NCI-H1694 (cell line): Measurements from ENCODE around the gene A1BG.
A peak's percentile ranks its signal among the peaks of the same experiment; 100 is the strongest.
"Not testable (repeated sequence)": the region's sequence is repeated elsewhere in the genome, so short reads cannot be mapped to it uniquely, and the experiment has no call there.

ENCODE experiments used
- DNase-seq: peaks from one replicate; lab custom pipeline; 2025; lab: John Stamatoyannopoulos, UW

The A1BG gene

DNA sequence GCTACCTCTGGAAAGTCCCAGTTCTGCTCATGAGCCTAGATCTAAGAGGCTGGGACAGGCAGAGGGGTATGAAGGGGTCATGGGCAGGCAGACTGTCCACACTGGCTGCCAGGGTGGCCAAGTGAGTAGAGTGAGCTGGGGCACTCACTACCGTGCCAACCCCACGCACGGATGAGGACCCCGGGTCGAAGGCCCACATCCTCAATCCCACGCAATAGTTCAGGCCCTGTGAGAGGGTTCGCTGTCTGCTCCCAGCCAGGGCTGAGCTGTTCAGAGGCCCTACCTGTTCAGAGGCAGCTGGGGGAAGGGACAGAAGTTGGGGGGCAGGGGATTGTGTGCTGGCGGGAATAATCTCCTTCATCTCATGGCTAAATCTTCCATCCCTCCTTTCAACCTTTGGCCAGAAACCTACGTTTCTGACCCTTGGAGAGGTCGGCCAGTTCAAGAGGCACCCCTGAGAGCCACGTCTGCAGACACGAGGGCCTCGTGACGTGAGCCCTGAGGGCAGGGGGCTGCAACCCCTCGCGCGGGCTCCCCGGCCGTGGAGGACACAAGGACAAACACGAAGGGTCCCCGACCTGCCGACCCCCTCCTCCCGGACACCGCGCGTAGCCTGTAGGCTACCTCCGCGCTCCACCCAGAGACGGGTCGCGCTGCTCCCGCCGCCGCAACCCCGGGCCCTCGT is 32.7 kb upstream of the A1BG start:
- no peak for DNase-seq

DNA sequence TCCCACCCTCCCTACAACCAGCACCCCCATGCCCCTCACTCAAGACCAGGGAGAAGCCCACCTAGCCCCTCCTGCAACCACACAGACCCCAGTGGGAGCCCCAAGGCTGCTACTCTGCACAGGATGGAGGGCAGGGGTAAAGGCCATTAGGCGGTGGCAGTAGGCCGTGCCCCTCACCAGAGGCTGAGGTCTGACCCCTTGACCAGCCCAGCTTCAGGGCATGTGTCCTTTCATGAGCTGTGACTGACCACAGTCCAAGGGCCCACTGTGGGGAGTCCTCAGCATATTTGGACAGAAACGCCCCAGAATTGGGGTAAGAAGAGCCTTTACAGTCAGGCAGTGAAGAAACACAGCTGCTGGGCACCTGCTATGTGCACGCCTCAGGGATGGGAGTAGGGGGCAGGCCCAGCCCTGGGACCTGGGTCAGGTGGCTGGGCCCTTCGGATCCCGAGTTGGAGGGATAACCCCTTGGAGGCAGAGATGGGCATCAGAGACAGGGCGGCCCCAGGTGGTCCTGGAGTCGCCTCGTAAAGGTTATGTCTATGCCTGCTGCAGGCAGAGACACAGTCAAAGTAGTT is 32.1 kb upstream of the A1BG start:
- no peak for DNase-seq

DNA sequence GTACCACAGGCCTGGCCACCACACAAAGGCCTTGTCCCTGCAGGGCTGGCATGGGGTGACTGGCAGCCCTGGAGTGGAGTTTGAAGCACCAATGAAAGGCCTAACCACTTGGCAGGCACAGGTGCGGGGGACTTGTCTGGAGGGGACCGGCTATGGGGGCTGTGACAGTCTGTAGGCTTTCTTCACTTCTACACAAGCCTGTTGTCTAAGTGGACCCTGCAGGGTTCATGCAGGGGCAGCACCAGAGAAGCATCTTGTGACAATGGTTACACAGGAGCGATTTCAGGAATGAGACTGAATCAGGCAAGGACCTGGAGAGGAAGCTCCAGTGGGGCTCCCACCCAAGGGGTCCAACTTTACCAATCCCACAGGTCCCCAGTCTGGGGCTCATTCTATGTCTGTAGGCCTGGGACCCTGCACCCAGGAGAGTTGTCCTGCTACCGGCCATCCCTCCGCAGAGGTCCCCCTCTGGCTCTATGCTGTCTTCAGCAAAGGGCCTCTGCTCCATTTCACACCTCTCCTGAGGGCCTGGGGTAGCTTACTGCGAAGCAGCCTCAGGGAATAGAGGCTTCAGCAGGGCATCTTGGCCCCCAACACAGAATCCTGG is 29.8 kb upstream of the A1BG start:
- no peak for DNase-seq

DNA sequence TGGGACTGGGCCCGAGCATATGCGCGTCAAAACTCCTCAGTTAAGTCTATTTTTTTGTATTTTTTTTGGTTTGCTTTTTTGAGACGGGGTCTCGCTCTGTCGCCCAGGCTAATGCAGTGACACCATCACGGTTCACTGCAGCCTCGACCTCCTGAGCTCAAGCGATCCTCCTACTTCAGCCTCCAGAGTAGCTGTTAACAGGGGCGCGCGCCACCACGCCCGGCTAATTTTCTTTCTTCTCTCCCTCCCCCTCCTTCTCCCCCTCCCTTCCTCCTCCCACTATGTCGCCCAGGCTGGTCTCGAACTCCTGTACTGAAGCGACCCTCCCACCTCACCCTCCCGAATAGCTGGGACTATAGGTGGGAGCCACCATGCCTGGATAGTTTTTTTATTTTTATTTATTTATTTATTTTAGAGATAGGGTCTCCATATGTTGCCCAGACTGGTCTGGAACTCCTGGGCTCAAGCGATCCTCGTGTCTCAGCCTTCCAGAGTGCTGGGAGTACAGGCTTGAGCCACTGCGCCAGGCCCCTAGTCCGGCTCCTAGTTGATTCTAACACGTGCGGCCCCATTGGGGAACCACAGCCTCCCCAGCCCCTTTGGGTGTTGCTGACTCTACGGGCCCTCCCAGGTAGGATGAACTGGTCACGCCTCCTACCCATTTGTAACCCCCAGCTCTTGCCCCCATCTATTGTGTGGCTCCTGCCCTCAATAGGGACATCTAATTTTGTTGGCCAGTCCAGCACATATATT is 28.3 kb upstream of the A1BG start:
- no peak for DNase-seq

DNA sequence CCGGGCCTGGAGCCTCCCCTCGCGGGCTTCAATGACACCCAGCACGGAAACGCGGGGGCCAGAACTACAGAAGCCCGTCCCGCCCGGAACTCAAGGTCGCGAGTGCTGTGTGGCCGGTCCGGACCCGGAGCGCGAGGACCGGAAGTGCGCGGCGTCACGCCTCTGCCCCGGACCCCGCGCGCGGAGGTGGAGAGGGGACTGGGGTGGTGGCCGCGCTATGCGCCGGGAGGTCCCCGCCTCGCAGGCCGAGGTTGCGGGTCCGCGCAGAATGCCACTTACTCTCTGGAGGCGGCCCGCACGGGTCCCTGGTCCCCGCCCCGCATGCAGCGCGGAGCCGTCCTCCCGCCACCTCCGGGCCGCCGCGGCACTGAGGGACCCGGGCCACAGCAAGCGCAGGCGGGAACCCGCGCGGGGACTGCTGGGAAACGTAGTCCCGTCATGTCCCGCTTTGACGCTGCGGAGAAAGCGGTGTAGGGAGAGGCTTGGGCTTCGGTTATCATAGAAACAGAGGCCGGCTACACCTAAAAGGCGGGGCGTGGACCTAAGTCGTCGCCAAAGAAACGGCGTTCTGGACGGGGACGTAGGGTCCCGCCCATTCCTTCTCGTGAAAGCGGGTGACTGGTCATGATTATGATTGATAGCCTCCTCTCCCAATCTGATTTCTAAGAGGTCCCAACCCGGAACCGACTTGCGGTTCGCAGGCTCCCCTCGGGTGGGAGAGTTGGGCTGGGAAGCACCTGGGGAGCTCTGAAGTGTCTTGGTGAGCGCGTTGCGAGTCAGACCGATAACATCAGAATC is 27.6 kb upstream of the A1BG start, which contains the start of gene ZNF837:
Gene ZNF837, minus strand, starts transcription at position 369 of the 798 bp plus-strand sequence. CDS start 11,698 bp downstream, outside the sequence.
- peak; percentile 100 for DNase-seq

DNA sequence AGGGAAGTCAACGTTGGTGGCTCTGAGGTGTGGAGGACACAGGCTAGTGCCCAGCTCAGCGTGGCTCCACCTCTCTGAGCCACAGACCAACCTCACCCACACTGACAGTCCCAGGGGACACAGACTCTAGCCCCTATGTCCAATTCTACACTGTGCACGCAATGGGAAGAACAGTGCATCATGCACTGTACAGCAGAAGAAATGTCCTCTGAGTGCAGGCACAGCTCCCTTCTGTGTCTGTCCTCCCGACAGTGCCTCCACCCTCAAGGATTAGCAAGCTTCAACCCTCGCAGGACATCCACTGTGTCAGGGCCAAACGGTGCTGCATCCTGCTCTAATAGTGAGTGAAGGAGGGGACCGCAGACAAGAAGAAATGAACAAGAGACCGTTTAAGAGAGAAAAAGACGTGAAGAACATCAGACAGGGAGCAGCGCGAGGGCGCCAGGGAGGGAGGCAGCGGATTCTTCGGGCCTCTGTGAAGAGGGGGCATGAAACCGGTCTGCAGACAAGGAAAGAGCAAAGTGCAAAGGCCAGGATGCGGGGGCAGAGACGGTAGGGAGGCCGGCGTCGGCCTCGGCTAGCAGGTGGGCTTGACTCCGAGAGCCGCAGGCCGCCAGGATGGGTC is 26.9 kb upstream of the A1BG start:
- DNase-seq, result no peak

DNA sequence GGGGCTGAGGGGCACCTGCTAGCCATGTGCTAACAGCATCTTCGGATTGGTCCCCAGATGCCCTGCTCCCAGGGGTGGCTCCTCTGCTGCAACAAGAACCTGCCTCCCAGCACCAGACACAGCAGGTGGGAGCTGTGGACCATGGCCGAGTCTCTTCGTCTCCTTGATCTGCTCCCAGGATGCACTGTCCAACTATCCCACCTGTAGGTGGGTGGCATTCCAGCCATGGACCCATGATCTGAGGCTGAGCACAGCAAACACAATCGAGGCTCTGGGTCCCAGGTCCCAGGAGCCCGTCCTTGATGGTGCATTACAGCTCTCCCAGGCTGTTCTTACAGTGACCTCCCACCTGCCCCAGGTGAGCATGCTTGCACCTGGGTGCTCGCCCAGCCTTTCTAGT is 26.0 kb upstream of the A1BG start:
- DNase-seq, result no peak

DNA sequence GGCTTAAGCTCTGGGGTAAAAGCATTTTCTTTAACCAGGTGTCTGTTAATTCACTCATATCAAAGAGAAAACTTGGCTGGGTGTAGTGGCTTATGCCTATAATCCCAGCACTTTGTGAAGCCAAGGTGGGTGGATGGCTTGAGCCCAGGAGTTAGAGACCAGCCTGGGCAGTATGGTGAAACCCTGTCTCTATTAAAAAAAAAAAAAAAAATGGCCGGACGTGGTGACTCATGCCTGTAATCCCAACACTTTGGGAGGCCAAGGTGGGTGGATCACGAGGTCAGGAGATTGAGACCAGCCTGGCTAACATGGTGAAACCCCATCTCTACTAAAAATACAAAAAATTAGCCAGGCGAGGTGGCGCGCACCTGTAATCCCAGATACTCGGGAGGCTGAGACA is 23.4 kb upstream of the A1BG start:
- not testable (repeated sequence) for DNase-seq

DNA sequence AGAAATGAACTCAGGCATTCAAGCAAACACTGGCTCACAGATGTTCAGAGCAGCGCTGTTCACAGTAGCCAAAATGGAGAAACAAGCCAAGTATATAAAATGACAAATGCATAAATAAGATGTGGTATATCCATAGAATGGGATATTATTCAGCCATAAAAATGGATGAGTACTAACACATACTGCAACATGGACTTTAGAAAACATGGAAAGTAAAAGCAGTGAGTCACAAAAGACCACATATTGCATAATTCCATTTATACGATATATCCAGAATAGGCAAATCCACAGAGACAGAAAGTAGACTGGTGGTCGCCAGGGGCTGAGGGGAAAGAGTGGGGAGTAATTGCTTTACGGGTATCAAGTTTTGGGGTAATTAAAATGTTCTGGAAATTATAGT is 20.9 kb upstream of the A1BG start:
- no peak for DNase-seq

DNA sequence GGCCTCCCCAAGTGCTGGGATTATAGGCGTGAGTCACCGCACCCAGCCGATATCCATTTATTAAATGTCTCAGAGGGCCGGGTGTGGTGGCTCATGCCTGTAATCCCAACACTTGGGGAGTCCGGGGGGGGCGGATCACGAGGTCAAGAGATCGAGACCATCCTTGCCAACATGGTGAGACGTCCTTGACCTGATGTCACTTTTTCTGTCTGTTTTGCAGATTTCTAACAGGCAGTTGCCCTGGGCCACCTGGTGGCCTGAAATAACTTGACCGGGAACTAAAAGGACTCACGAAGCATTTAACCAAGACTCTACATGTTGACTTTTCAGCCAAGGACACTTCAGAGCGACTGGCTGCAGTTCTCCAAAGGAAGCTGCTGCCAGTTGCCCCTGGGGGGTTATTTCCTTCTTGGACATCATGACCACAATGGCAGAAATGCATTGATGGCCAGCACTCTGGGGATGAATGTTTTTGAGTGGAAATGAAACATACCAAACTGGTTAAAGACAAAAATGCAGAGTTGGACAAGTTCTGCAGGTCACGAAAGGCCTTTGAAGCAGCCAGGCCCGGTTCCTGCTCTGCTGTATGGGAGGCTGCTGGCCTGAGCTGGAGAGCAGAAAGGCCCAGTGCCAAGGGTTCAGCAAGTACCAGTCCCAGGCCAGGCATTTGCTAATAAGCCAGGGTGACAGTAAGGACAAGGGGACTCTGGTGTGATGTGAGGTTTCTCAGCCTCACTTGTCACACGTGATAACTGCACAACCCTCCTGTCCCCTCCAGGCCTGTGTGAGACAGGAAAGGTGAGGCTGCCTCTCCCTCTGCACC is 19.2 kb upstream of the A1BG start:
- DNase-seq, result no peak

DNA sequence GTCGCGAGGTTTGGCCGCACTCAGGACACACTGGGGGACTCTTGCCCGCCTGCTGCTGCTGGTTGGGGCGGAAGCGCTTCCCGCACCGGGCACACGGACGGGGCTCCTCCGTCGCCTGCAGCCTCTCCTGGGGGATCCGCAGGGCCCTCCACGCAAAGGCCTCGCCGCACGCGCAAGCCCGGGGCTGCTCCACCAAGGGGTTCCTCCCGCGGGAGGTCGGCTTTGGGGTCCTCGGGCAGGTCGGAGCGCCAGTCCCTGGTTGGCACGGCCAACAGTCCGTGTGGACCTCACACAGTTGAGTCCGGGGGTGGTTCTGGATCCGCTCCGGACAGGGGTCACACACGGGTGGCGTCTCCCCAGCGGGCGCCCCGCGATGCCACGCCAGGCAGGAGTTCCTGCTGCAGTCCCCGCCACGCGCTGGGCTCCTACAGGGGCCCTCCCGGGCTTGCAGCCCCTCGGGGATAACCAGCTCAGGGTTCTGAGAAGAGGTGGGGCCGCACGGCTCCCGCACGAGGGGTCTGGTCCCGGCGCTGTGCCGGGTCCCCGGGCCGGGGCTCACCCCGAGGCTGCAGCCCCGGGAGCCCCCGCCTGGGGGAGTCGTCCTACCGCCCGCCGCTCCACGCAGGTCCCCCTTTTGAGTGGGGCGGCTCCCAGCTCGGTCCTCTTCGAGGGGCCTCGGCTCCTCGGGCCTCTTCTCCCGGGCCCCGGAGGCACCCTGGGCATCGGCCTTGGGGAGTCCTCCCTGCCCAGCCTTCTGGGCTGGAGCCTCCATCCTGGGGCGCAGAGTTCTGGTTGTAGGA is 15.5 kb upstream of the A1BG start:
- DNase-seq, result no peak

DNA sequence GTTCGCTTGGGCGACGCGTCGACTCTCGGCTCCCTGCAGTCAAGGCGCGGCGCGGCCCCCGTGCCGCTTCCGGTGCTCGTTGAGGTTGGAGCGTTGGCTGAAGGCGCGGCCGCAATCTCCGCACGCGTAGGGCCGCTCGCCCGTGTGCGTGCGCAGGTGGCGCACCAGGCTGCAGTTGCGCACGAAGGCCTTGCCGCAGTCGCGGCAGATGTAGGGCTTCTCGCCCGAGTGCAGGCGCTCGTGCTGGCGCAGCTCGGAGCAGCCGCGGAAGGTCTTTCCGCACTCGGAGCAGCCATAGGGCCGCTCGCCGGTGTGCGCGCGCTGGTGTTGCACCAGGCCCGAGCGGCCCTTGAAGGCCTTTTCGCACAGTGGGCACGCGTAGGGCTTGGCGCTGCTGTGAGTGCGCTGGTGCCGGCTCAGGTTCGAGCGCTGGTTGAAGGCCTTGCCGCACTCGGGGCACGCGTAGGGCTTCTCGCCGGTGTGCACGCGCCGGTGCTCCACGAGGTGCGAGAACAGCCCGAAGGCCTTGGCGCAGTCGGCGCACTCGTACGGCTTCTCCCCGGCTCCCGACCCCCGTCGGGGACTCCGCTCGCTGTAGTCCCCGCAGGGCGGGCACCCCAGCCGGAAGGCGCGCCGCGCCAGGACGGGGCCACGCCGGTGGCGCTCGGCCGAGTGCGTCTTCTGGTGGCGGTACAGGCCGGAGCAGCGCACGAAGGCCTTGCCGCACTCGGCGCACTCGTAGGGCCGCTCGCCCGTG is 14.6 kb upstream of the A1BG start:
- DNase-seq, result no peak

DNA sequence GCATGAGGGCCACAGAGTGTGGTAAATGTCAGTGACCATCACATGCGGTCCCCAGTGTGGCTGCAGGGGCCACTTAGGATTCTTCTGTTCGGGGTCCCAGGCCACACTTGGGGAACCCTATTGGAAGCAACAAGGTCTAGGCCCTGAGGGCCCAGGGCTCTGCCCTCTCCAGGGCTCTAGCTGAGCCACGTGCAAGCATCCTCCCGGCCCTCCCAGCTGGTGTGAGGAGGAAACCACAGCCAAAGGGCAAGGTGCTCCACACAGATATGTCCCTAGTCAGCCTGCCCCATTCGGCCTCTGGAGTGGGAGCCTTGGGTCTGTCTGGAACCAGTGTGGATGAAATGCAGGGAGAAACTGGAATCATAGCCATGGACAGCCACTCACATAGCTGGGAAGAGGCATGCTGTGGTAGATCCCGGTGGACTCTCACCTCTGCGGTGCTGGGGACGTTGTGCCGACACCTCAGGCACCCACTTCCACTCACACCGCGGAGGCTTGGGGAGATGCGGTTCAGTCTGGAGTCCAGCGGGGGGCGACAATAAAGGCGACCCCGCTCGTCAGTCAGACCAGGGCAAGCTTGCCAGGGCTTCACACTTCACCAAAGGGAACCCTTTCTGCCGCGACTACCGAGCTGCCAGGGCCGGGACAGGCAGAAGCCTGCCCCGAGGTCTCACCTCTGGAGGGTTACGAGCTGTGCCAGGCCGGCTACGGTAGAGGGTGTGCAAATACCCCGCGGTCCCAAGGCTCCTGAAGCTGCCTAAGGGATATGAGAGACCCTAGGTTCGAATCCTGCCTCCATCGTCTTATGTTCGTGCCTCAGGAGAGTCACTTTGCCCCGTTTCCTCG is 13.5 kb upstream of the A1BG start:
- DNase-seq, result no peak

DNA sequence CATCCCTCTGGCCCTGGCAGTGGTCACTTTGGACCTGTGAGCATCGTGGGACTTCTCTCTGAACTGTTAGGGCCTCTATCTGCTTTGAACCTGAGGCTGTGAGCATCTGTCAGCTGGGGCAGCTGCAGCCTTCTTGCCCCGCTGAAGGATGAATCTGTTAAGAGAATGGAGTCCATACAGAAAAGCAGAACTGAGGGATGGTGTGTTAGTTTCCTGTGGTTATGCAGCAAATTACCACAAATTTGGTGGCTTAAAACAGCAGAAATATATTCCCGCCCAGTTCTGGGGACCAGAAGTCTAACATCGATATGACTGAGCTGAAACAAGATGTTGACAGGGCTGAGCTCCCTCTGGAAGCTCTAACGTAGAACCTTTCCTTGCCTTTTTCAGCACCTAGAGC is 10.9 kb upstream of the A1BG start:
- DNase-seq, result no peak

DNA sequence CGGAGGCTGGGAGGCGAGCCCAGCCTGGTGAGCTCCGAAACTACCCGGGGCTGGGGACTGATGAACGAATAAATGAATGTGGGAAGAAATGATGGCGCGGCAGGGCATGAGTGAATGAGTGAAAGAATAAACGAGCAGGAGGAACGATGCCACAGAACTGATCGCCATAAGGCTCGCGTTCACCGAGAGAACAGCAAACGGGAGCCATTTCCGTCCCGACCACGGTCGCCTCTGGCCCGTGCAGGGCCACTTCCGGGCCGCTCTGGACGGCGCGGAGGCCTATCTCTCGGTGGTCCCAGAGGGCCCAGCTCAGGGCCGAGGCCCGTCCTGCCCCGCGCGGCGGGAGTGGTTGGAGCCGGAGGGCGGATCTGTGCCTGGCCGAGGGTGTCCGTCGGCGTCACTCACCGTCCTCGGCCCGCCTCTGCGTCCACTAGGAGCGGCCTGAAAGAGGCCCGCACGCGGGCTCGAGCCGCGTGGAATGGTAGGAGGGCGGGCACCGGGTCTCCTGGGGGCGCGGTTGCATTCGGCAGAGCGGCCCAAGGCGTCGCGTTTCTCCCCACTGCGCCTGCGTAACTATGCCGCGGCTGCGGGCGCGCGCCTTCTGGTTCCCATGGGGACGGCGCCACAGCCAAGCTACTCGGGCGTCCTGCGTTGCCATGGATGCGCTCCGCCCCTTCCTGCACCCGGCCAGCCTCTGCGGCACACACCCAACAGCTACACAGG is 9.1 kb upstream of the A1BG start, which contains the start of gene ZNF497:
Gene ZNF497, minus strand, starts transcription at position 480 of the 723 bp plus-strand sequence. CDS start 5,116 bp downstream, outside the sequence.
- DNase-seq, result peak; percentile 94

DNA sequence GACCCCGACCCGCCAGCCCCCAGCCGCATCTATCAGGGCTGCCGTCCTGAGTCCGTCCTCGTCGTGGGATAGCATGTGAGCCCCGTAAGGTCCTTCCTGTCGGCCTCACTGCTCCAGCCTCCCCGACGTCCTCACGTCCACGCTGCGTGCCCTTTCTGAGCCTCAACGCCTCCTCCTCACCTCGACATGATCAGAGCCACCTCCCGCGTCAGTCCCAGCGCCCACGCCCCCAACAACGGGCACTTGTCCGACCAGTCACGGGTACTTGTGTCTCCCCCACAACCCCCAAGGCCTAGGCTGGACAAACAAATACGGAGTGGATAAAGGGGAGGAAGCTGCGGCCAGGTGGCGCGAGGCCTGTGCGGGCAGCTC is 8.6 kb upstream of the A1BG start:
- no peak for DNase-seq

DNA sequence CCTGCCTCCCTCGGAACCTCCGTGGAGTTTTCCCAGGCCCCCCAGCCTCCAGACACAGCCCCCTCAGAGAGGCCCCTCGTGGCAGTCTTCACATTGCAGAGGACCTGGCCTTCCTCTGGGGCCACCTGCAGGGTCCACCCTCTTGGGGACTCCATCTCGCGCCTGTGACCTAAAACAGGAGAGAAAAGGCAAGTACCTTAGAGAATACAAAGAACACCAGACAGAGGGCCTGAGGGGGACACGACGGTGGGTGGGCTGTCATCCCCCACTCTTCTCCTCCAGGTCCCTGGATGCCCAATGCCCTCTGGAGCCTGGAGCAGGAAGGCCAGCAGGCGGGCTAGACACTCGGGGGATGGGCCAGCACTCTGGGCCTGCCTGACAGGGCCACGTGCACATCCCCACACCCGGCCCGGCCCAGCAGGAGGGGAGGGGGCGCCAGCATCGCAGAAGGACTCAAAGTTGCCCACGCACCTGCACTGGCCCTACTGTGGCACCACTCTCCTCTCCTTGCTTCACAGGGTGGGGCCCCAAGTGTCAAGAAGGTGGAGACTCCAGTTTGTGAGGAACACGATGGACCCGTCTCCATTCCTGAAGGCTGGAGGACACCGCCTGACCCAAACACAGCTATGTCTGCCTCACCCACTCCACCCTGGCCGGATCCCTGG is 4.3 kb upstream of the A1BG start:
- DNase-seq, result no peak
